VCaP (cell line): Measurements from ENCODE around the gene NELL1.
"Not testable (repeated sequence)": the region's sequence is repeated elsewhere in the genome, so short reads cannot be mapped to it uniquely, and the experiment has no call there.

Source experiments
- H3K27ac ChIP-seq: fragments of 450-650 bp; 2 replicates; pipeline ENCODE4 v1.5.1; 2017
- TF ChIP-seq, protein P1 (sequence below): fragments of 450-650 bp; conservative IDR thresholded peaks from 2 replicates; pipeline ENCODE4 v1.5.1; 2017; ENCODE audit warnings: mild to moderate bottlenecking, moderate library complexity

NELL1 gene

GRCh38 chr11:21260101-21260500 lies 590.7 kb downstream of the NELL1 start:
- TF ChIP-seq, protein P1, sequence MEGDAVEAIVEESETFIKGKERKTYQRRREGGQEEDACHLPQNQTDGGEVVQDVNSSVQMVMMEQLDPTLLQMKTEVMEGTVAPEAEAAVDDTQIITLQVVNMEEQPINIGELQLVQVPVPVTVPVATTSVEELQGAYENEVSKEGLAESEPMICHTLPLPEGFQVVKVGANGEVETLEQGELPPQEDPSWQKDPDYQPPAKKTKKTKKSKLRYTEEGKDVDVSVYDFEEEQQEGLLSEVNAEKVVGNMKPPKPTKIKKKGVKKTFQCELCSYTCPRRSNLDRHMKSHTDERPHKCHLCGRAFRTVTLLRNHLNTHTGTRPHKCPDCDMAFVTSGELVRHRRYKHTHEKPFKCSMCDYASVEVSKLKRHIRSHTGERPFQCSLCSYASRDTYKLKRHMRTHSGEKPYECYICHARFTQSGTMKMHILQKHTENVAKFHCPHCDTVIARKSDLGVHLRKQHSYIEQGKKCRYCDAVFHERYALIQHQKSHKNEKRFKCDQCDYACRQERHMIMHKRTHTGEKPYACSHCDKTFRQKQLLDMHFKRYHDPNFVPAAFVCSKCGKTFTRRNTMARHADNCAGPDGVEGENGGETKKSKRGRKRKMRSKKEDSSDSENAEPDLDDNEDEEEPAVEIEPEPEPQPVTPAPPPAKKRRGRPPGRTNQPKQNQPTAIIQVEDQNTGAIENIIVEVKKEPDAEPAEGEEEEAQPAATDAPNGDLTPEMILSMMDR: no peak
- no peak overlapping the region for H3K27ac ChIP-seq

GRCh38 chr11:21262992-21263391 lies 593.6 kb downstream of the NELL1 start:
- no peak overlapping the region for H3K27ac ChIP-seq
- TF ChIP-seq, protein P1: no peak

GRCh38 chr11:21264125-21264524 lies 594.7 kb downstream of the NELL1 start:
- H3K27ac ChIP-seq: no peak overlapping the region
- TF ChIP-seq, protein P1: no peak

DNA sequence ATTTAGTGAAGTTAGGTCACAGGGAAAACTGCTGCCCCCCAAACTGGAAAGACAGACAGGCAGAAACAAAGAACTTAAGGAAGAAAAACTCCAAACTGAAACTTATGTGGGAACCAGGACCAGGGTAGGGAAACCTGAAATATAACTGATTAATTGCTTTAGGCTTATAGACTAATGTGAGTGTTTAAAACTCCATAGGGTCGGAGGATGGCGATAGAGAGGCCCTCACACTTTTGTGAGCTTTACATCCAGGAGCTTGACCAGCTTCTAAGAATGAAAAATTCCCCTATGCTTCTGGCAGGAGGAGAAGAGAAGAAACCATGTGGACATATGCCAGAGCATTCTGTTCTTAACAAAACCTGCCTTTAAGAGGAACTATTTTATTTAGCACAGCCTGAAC lies 598.6 kb downstream of the NELL1 start:
- TF ChIP-seq, protein P1: no peak
- H3K27ac ChIP-seq: no peak overlapping the region

- not testable (repeated sequence) for H3K27ac ChIP-seq
Observed at GRCh38 chr11:21272139-21272538, 602.8 kb downstream of the NELL1 start.

- no peak overlapping the region for H3K27ac ChIP-seq
- TF ChIP-seq, protein P1: no peak
Observed at GRCh38 chr11:21278840-21279239, 609.5 kb downstream of the NELL1 start.

- TF ChIP-seq, protein P1: no peak
- no peak overlapping the region for H3K27ac ChIP-seq
Observed at GRCh38 chr11:21285104-21285503, 615.7 kb downstream of the NELL1 start.

DNA sequence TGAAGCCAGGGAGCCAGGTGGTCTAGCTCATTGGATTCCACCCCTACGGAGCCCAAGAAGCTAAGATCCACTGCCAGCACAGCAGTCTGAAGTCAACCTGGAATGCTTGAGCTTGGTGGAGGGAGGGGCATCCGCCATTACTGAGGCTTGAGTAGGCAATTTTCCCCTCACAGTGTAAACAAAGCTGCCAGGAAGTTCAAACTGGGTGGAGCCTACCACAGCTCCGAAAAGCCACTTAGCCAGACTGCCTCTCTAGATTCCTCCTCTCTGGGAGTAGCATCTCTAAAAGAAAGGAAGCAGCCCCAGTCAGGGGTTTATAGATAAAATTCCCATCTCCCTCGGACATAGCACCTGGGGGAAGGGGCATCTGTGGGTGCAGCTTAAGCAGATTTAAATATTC lies 620.3 kb downstream of the NELL1 start:
- H3K27ac ChIP-seq: no peak overlapping the region
- TF ChIP-seq, protein P1: no peak
